ENCODE measurements around the gene RNF43. TPM values are rescaled to one million over a fixed set of nuclear protein-coding genes. Genes with fewer than 3 reads are reported as not detected.

The RNF43 gene
- total and polyA plus RNA-seq, 2 of the 13 experiments (the other 11 are each of a cell fraction or from before 2014, with no cell fraction given) = 31.0 to 53.4 TPM

- TF ChIP-seq AHDC1 (CRISPR knock-in tag; IDR thresholded peaks at IDR 0.05; ENCODE audit: borderline replicate concordance) = 0 out of 2 replicates have a peak, but pooled peaks have one; percentile 18
These were observed 35.4 kb upstream of the RNF43 start (continued) for GRCh38 chr17:58452738-58453137.

- POLR2A ChIA-PET = interaction anchor here (1.4 kb wide), 1 partner anchor 95 kb away, joined by 3 read pairs; the partner anchor contains the start of gene SUPT4H1
- H3K27ac ChIP-seq (ENCODE audit: extremely low read length, insufficient read depth, low read length) = no peak overlapping the region
- no peaks in the 10 kb centered on the region for H4K20me1 ChIP-seq (ENCODE audit: insufficient read depth, low read length)
- no TSS peak for BruUV-seq (replicated peaks)
- CTCF ChIA-PET (ENCODE audit: low intra/inter-chr PET ratio, low total read pairs) = interaction anchor here (0.7 to 3.7 kb wide), 7 partner anchors 95 to 247 kb away, joined by 3 to 121 read pairs (median 6); partner anchors contain the start of gene SUPT4H1
- no peaks in the 10 kb centered on the region for H3K36me3 ChIP-seq (replicated peaks in 1 of 2; ENCODE audit: control insufficient read depth in 1 of 2, insufficient read depth in 2 of 2, low read length in 2 of 2)
- intact Hi-C loops (cut with micrococcal nuclease; ENCODE audit: unreplicated experiment) = loop anchor here (1.0 to 2.0 kb wide), 2 partner anchors 130 to 139 kb away; no protein-coding TSS in a partner anchor
- H3K9me3 ChIP-seq (ENCODE audit: low read length) = no peaks in the 10 kb centered on the region
- in situ Hi-C loops (cut with HindIII; ENCODE audit: extremely low pct_ligation_motif_present, low pct_unique_long_range_greater_than_20kb) = loop anchor here (5.0 to 10.0 kb wide), 2 partner anchors 57 to 140 kb away; no protein-coding TSS in a partner anchor
- peak; percentile 99 for ATAC-seq
- peaks cover 11% of the 10 kb centered on the region; the same call in 1 of the 2 replicates for H3K4me1 ChIP-seq (ENCODE audit: insufficient read depth, low read length)
- DNase-seq (ENCODE audit: low spot score) = peak; percentile 88
- H3K9ac ChIP-seq (ENCODE audit: insufficient read depth, low read depth, low read length) = no peak overlapping the region
- H3K4me3 ChIP-seq (replicated peaks in 1 of 3; ENCODE audit: insufficient read depth in 1 of 3, low read depth in 2 of 3, low read length in 3 of 3) = no peak overlapping the region
- WGBS (ENCODE audit: low lambda C conversion rate) = 23% methylated on average over 9 of the region's 9 CpGs
- peaks cover 0 to 14% of the 10 kb centered on the region in 2 experiments; a peak in 2 of 5 replicates for H3K27me3 ChIP-seq (ENCODE audit: control insufficient read depth in 1 of 2, insufficient read depth in 2 of 2, low read length in 2 of 2)
- peak; percentile 84 for FAIRE-seq
- H2AFZ ChIP-seq (ENCODE audit: low read length) = no peak overlapping the region
- no peak overlapping the region for H3K4me2 ChIP-seq (ENCODE audit: low read depth, low read length)
- no peaks in the 10 kb centered on the region for H3K79me2 ChIP-seq (ENCODE audit: insufficient read depth, low read length)
- TF ChIP-seq, protein P1, sequence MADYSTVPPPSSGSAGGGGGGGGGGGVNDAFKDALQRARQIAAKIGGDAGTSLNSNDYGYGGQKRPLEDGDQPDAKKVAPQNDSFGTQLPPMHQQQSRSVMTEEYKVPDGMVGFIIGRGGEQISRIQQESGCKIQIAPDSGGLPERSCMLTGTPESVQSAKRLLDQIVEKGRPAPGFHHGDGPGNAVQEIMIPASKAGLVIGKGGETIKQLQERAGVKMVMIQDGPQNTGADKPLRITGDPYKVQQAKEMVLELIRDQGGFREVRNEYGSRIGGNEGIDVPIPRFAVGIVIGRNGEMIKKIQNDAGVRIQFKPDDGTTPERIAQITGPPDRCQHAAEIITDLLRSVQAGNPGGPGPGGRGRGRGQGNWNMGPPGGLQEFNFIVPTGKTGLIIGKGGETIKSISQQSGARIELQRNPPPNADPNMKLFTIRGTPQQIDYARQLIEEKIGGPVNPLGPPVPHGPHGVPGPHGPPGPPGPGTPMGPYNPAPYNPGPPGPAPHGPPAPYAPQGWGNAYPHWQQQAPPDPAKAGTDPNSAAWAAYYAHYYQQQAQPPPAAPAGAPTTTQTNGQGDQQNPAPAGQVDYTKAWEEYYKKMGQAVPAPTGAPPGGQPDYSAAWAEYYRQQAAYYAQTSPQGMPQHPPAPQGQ (CRISPR knock-in tag; IDR thresholded peaks at IDR 0.05; ENCODE audit: borderline replicate concordance) = no peak
- TF ChIP-seq GLI4 (CRISPR knock-in tag; IDR thresholded peaks at IDR 0.05; ENCODE audit: borderline replicate concordance) = no peak
- TF ChIP-seq NBN (conservative IDR thresholded peaks at IDR 0.05) = no peak
- TF ChIP-seq MXD1 (CRISPR knock-in tag; IDR thresholded peaks at IDR 0.05) = no peak
- TF ChIP-seq HHEX (CRISPR knock-in tag; IDR thresholded peaks at IDR 0.05) = no peak
These were observed 30.0 kb upstream of the RNF43 start for GRCh38 chr17:58447039-58447975.
